ENCODE results near the gene STAU1.
"Not testable (repeated sequence)": the region's sequence is repeated elsewhere in the genome, so short reads cannot be mapped to it uniquely, and the experiment has no call there.

STAU1 gene

GRCh38 chr20:49118307-49118706, 69.8 kb downstream of the STAU1 start:
- no peak for DNase-seq (ENCODE audit: low read depth in 2 of 2)

DNA sequence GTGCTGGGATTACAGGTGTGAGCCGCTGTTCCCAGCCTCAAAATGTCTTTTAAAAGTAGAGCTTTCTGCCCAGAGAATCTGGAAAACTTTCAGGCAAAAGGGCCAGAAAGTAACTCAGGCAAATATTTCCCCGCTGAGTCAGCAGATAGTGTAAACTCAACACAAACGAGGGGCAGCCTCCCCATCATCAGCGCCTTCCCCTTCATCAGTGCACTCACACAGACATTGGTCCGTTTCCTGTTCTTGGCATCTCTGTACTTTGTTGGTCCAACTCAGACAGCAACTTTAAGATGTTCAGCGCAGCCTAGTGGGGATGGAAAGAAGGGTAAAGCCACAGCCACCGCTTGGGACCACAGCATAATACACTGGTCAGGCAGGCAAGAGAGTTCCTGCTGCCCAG, 72.6 kb downstream of the STAU1 start:
- DNase-seq (ENCODE audit: low read depth in 2 of 2): no peak

GRCh38 chr20:49112596-49113274, 75.4 kb downstream of the STAU1 start:
- no peak for DNase-seq (ENCODE audit: low read depth in 2 of 2)

DNA sequence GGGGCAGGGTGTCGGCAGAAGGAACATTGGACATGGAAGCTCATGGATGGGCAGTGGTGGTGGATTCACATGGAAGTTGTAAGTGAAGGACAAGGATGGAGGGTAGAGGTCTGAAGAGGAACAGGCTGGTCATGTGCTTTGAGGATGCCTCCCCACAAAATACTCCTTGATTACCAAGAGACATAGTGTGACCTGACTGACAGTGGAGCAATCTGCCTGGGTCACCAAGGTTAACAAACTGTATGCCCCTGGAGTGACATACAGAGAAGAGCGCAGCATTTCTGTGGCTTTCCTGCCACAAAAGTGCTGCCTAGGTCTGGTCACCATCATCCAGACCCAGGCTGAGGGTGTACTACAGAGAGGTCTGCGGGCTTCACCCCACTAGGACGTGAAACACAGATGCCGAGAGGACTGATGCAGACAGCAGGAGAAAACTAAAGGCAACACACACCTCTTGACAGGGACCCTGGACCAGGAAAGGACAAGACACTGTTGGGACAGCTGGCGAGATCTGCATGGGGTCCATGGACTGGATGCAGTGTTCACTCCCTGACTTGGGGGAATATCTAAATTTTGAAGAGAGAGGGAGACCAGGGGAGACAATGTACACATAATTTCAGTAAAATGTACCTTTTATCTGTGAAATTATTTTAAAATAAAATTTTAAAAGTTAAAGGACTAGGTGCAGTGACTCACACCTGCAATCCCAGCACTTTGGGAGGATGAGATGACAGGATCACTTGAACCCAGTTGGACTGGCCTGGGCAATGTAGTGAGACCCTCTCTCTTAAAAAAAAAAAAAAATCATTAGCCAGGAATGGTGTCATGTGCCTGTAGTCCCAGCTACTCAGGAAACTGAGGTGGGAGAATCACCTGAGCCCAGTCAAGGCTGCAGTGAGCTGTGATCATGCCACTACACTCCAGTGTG, 77.1 kb downstream of the STAU1 start:
- DNase-seq (ENCODE audit: low read depth in 2 of 2): no peak

GRCh38 chr20:49106328-49106727, 81.8 kb downstream of the STAU1 start:
- DNase-seq (ENCODE audit: low read depth in 2 of 2): no peak

DNA sequence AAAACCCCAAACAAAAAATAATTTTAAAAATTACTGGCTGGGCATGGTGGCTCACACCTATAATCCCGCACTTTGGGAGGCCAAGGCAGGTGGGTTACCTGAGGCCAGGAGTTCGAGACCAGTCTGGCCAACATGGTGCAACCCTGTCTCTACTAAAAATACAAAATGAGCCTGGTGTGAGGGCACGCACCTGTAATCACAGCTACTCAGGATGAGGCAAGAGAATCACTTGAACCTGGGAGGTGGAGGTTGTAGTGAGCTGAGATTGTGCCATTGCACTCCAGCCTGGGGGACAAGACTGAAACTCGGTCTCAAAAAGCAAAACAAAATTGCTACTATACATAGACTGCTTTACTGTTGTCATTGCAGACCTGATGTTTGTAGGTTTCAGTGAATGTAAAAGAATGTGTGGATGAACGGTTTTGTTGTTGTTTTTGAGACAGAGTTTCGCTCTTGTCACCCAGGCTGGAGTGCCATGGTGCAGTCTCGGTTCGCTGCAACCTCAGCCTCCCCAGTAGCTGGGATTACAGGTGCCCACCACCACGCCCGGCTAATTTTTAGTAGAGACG, 83.1 kb downstream of the STAU1 start:
- DNase-seq (ENCODE audit: low read depth in 2 of 2): not testable (repeated sequence)

DNA sequence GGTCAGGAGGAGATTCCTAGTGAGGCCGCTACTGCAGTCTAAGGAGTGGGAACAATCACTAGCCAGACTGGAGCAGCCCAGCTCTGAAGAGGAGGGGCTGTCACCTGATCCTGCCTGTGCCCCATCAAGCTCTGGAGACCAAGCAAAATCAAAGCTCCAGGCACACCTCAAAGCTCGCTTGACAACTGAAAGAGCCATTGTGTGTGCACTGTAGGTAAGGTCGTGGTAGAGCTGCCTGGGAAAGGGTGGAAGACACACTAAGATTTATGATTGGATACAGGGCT, 83.8 kb downstream of the STAU1 start:
- no peak for DNase-seq (ENCODE audit: low read depth in 2 of 2)

- no peak for DNase-seq (ENCODE audit: low read depth in 2 of 2)
These were observed 84.3 kb downstream of the STAU1 start for GRCh38 chr20:49103647-49104364.

DNA sequence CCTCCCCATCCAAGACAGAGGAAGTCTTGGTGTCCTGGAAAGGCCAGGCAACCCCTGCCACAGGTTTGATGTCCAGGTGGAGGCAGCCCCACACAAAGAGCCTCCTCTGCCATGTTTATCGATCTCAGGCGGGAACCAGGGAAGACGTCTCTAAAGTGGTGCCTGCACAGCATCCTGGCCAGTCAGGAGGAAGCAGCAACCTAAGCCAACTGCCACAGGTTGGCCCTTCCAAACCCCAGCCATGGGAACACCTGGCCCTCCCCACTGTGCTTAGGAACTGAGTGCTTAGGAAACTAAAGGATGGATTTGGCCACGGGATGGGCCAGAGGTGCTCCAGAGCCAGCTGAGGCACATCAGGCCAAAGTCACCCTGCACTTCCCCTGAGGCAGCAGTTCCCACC, 85.1 kb downstream of the STAU1 start:
- DNase-seq (ENCODE audit: low read depth in 2 of 2): no peak

DNA sequence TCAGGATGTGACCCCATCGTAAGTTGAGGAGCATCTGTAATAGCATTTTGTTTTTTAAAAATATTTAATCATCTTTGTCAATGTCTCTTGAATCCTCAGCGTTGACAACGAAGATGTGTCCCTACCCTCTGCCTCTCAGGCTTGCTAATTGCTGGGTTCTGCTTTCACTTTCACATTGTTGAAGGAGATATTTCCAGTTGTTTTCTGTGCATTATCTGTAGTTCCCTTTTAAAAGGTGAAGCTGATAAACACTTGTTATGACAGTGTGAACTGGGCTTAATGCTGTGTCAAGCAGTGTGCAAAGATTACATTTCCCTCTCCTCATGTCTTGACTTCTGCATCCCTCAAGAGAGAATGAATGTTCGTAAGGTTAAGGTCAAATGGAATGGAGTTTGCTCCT, 87.2 kb downstream of the STAU1 start:
- no peak for DNase-seq (ENCODE audit: low read depth in 2 of 2)

DNA sequence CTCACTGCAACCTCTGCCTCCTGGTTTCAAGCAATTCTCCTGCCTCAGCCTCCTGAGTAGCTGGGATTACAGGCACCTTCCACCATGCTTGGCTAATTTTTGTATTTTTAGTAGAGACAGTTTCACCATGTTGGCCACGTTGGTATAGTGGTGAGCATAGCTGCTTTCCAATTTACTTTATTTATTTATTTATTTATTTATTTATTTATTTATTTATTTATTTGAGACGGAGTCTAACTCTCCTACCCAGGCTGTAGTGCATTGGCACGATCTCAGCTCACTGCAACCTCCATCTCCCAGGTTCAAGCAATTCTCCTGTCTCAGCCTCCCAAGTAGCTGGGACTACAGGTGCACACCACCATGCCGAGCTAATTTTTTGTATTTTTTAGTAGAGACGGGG, 87.8 kb downstream of the STAU1 start:
- DNase-seq (ENCODE audit: low read depth in 2 of 2): not testable (repeated sequence)

GRCh38 chr20:49099011-49099410, 89.1 kb downstream of the STAU1 start:
- no peak for DNase-seq (ENCODE audit: low read depth in 2 of 2)

GRCh38 chr20:49098136-49098535, 90.0 kb downstream of the STAU1 start:
- no peak for DNase-seq (ENCODE audit: low read depth in 2 of 2)

GRCh38 chr20:49097159-49097558, 91.0 kb downstream of the STAU1 start:
- no peak for DNase-seq (ENCODE audit: low read depth in 2 of 2)

- no peak for DNase-seq (ENCODE audit: low read depth in 2 of 2)
These were observed 91.9 kb downstream of the STAU1 start for GRCh38 chr20:49096203-49096730.

DNA sequence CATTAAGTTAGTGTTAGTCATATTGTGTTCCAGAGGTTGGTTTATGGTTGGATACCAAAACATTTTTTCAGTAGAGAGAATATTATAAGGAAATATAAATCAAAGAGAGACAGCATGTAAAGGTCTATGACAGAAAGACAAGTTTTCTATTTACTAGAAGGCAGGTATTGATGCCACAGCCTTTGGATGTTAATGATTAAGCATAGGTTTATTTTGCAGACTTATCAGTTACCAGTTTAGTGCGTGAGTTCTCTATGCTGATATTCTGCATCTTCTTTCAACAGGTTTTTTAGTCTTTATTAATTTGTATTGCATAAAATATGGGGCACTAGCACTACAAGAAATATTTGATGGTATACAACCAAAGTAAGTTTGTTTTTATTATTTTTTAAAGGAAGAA, 96.4 kb downstream of the STAU1 start:
- DNase-seq (ENCODE audit: low read depth in 2 of 2): no peak

DNA sequence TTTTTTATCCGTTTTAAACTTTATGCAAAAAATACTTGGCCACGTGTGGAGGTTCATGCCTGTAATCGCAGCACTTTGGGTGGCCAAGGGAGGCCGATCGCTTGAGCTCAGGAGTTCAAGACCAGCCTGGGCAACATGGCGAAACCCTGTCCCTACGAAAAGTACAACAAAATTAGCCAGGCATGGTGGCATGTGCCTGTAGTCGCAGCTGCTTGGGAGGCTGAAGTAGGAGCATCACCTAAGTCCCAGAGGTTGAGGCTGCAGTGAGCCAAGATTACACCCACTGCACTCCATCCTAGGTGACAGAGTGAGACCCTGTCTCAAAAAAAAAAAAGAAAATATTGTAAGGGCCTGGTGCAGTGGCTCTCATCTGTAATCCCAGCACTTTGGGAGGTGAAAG, 97.0 kb downstream of the STAU1 start:
- DNase-seq (ENCODE audit: low read depth in 2 of 2): no peak

GRCh38 chr20:49082295-49082694, 105.8 kb downstream of the STAU1 start:
- not testable (repeated sequence) for DNase-seq (ENCODE audit: low read depth in 2 of 2)

GRCh38 chr20:49078310-49078709, 109.8 kb downstream of the STAU1 start:
- no peak for DNase-seq (ENCODE audit: low read depth in 2 of 2)

DNA sequence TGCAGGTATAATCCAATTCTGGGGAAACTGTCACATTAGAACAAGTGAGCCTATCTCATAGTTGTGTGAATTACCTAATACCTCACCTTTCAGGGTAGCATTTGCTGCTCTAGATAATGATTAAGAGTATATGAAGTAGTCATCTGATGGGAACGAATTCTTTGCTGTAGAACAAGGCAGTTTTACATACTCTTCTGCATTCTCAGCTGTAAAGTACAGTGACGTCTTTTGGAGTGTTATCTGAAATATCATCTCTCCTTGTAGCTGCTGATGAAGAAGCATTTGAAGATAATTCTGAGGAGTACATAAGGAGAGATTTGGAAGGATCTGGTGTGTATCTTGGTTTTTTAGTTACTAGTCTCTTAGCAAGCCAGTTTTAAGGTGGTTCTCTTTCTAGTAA, 113.6 kb downstream of the STAU1 start:
- no peak for DNase-seq (ENCODE audit: low read depth in 2 of 2)
